ENCODE measurements around the gene FAM174B.

FAM174B gene

GRCh38 chr15:92600856-92601255 is 54.7 kb downstream of the FAM174B start:
- H3K27ac ChIP-seq (ENCODE audit: low read depth, low read length, poor library complexity, severe bottlenecking), result no peak overlapping the region
- no peak for TF ChIP-seq EZH2 (IDR thresholded peaks at IDR 0.05; ENCODE audit: borderline replicate concordance, low read length)
- no peak for TF ChIP-seq CTCF (IDR thresholded peaks at IDR 0.05; ENCODE audit: low read length)
- H4K20me1 ChIP-seq (ENCODE audit: insufficient read depth, low read length), result no peaks in the 10 kb centered on the region
- no peaks in the 10 kb centered on the region for H3K36me3 ChIP-seq (ENCODE audit: insufficient read depth, low read length)
- no peak overlapping the region for H3K9ac ChIP-seq (ENCODE audit: low read length)
- H3K27me3 ChIP-seq (ENCODE audit: insufficient read depth, low read length), result peaks cover 5% of the 10 kb centered on the region; the same call in 1 of the 2 replicates
- no peaks in the 10 kb centered on the region for H3K4me1 ChIP-seq (ENCODE audit: insufficient read depth, low read length, severe bottlenecking)
- H3K79me2 ChIP-seq (ENCODE audit: insufficient read depth, low read length), result no peaks in the 10 kb centered on the region
- no peak overlapping the region for H3K4me3 ChIP-seq (ENCODE audit: low read depth, low read length, poor library complexity, severe bottlenecking)
- no peak overlapping the region for H2AFZ ChIP-seq (ENCODE audit: low read length)
- H3K9me3 ChIP-seq (ENCODE audit: low read length), result no peaks in the 10 kb centered on the region
- H3K9me2 ChIP-seq (ENCODE audit: low read depth, low read length), result no peaks in the 10 kb centered on the region
- no peaks in the 10 kb centered on the region for H3F3A ChIP-seq (ENCODE audit: insufficient read depth, low read length)
- H3K4me2 ChIP-seq (ENCODE audit: low read length), result no peak overlapping the region

- TF ChIP-seq CTCF (IDR thresholded peaks at IDR 0.05; ENCODE audit: low read length), result no peak
- Histone ChIP-seq H3K36me3 (ENCODE audit: insufficient read depth, low read length) (no peaks in the 10 kb centered on the region), H3K9me2 (ENCODE audit: low read depth, low read length) (no peaks in the 10 kb centered on the region), H3K4me1 (ENCODE audit: insufficient read depth, low read length, severe bottlenecking) (no peaks in the 10 kb centered on the region), H3K9ac (ENCODE audit: low read length) (no peak overlapping the region), H3K79me2 (ENCODE audit: insufficient read depth, low read length) (no peaks in the 10 kb centered on the region), H2AFZ (ENCODE audit: low read length) (no peak overlapping the region), H3K27ac (ENCODE audit: low read depth, low read length, poor library complexity, severe bottlenecking) (no peak overlapping the region), H4K20me1 (ENCODE audit: insufficient read depth, low read length) (no peaks in the 10 kb centered on the region), H3K4me3 (ENCODE audit: low read depth, low read length, poor library complexity, severe bottlenecking) (no peak overlapping the region), H3F3A (ENCODE audit: insufficient read depth, low read length) (no peaks in the 10 kb centered on the region), H3K9me3 (ENCODE audit: low read length) (no peaks in the 10 kb centered on the region), H3K4me2 (ENCODE audit: low read length) (no peak overlapping the region), H3K27me3 (ENCODE audit: insufficient read depth, low read length) (peaks cover 5% of the 10 kb centered on the region; the same call in 1 of the 2 replicates)
Measured at GRCh38 chr15:92599394-92599970, 56.1 kb downstream of the FAM174B start.

- no peak overlapping the region for H3K9ac ChIP-seq (ENCODE audit: low read length)
- no peak overlapping the region for H3K4me3 ChIP-seq (ENCODE audit: low read depth, low read length, poor library complexity, severe bottlenecking)
- H3K4me2 ChIP-seq (ENCODE audit: low read length), result no peak overlapping the region
- no peaks in the 10 kb centered on the region for H3F3A ChIP-seq (ENCODE audit: insufficient read depth, low read length)
- no peaks in the 10 kb centered on the region for H3K36me3 ChIP-seq (ENCODE audit: insufficient read depth, low read length)
- H3K4me1 ChIP-seq (ENCODE audit: insufficient read depth, low read length, severe bottlenecking), result no peaks in the 10 kb centered on the region
- H3K27me3 ChIP-seq (ENCODE audit: insufficient read depth, low read length), result peaks cover 5% of the 10 kb centered on the region; the same call in 1 of the 2 replicates
- H3K9me2 ChIP-seq (ENCODE audit: low read depth, low read length), result no peaks in the 10 kb centered on the region
- H3K9me3 ChIP-seq (ENCODE audit: low read length), result no peaks in the 10 kb centered on the region
- no peak for TF ChIP-seq CTCF (IDR thresholded peaks at IDR 0.05; ENCODE audit: low read length)
- no peak for TF ChIP-seq EZH2 (IDR thresholded peaks at IDR 0.05; ENCODE audit: borderline replicate concordance, low read length)
- no peaks in the 10 kb centered on the region for H3K79me2 ChIP-seq (ENCODE audit: insufficient read depth, low read length)
- H4K20me1 ChIP-seq (ENCODE audit: insufficient read depth, low read length), result no peaks in the 10 kb centered on the region
- no peak overlapping the region for H3K27ac ChIP-seq (ENCODE audit: low read depth, low read length, poor library complexity, severe bottlenecking)
- H2AFZ ChIP-seq (ENCODE audit: low read length), result no peak overlapping the region
Measured at GRCh38 chr15:92597548-92597947, 58.0 kb downstream of the FAM174B start.

Data from OCI-LY1 (cell line).